Tibial nerve (tissue), 4 donors: ENCODE measurements around the gene CLIP1. TPM values are rescaled to one million over a fixed set of nuclear protein-coding genes. Genes with fewer than 3 reads are reported as not detected.
A peak's percentile ranks its signal among the peaks of the same experiment; 100 is the strongest.
"Not testable (repeated sequence)": the region's sequence is repeated elsewhere in the genome, so short reads cannot be mapped to it uniquely, and the experiment has no call there.

Source experiments
- DNase-seq, 2 donors: peaks; one replicate each; pipeline ENCODE4 v3.0.0-alpha.2; 2019; ENCODE audit warnings: low spot score in 2 of 2
- H3K27ac ChIP-seq, 4 donors: fragments of 200-600 bp; sonication (generic) in 3 of 4; one replicate each; pipeline ENCODE4 v1.5.1; 2017 to 2019; ENCODE audit warnings: mild to moderate bottlenecking in 1 of 4
- H3K27me3 ChIP-seq, 2 donors: fragments of 200-600 bp; sonication (generic) in 1 of 2; one replicate each; pipeline versions ENCODE4 v1.5.1 to v1.6.0; 2017 to 2019
- H3K36me3 ChIP-seq, 3 donors: fragments of 200-600 bp; sonication (generic); one replicate each; pipeline ENCODE4 v1.5.1; 2018 to 2019
- H3K4me1 ChIP-seq, 4 donors: fragments of 200-600 bp; sonication (generic) in 3 of 4; one replicate each; pipeline ENCODE4 v1.5.1; 2017 to 2019
- H3K4me3 ChIP-seq, 4 donors: fragments of 200-600 bp; sonication (generic) in 3 of 4; one replicate each; pipeline ENCODE4 v1.5.1; 2017 to 2019; ENCODE audit warnings: mild to moderate bottlenecking in 1 of 4, moderate library complexity in 1 of 4
- H3K9me3 ChIP-seq, 4 donors: fragments of 200-600 bp; sonication (generic) in 3 of 4; one replicate each; pipeline ENCODE4 v1.5.1; 2017 to 2019
- CTCF ChIP-seq, 5 experiments: fragments of 200-600 bp in 3 of 5; fragments of 450-650 bp in 2 of 5; sonication (generic) in 3 of 5; IDR thresholded peaks; one replicate each; pipeline ENCODE4 v1.5.1; 2016 to 2019; ENCODE audit warnings: antibody characterized with exemption in 5 of 5, mild to moderate bottlenecking in 3 of 5, moderate library complexity in 2 of 5
- EP300 ChIP-seq, 2 donors: sonication (generic); formaldehyde crosslinking; IDR thresholded peaks; one replicate each; pipeline ENCODE4 v1.6.1; 2017; ENCODE audit warnings: antibody characterized with exemption in 2 of 2, mild to moderate bottlenecking in 1 of 2
- POLR2A ChIP-seq, 2 donors: fragments of 450-650 bp; IDR thresholded peaks; one replicate each; pipeline ENCODE4 v1.6.1; 2017; ENCODE audit warnings: antibody characterized with exemption in 2 of 2, mild to moderate bottlenecking in 2 of 2, moderate library complexity in 2 of 2
- WGBS, 2 donors: methylation state at CpG; one replicate each; pipeline ENCODE4 v1.1.5; 2018; 5-methylcytosine and 5-hydroxymethylcytosine counted together
- total RNA-seq, 4 donors: library from RNA; depleted of rRNA; stranded (reverse); fragments of >200 nt; gene quantifications; one replicate each; pipeline ENCODE4 v1.1.0, GENCODE V29; 2016

The CLIP1 gene
- total RNA-seq, 4 donors from 2014 or later = 89.2 to 105 (median 90.9) TPM

- Histone ChIP-seq H3K4me3 (peak overlapping the region; percentile 41 to 99 (median 76)), H3K36me3 (no peaks in the 10 kb centered on the region), H3K4me1 (peaks cover 0 to 34% (median 12%) of the 10 kb centered on the region in 4 donors), H3K27ac (peak overlapping the region; percentile 43 to 99 (median 68)), H3K9me3 (no peaks in the 10 kb centered on the region), H3K27me3 (no peaks in the 10 kb centered on the region)
- TF ChIP-seq POLR2A (IDR thresholded peaks at IDR 0.05) = no peak
- no peak for TF ChIP-seq EP300 (IDR thresholded peaks at IDR 0.05)
- TF ChIP-seq CTCF (IDR thresholded peaks at IDR 0.05) = no peak
- 0% methylated on average over 10 to 24 of the region's 39 CpGs for WGBS, 2 donors
- no peak for DNase-seq
Measured at GRCh38 chr12:122422730-122423257, 325 bp upstream of the CLIP1 start.

- H3K4me1 ChIP-seq = peaks cover 0 to 36% (median 12%) of the 10 kb centered on the region in 4 donors
- peak overlapping the region; percentile 94 to 100 (median 99) for H3K27ac ChIP-seq
- peak in 1 of 2 donors; percentile 32 for DNase-seq
- no peaks in the 10 kb centered on the region for H3K9me3 ChIP-seq
- peaks cover 0 to 9% (median 0%) of the 10 kb centered on the region in 3 donors for H3K36me3 ChIP-seq
- H3K4me3 ChIP-seq = peak overlapping the region; percentile 83 to 99 (median 95)
- H3K27me3 ChIP-seq = no peaks in the 10 kb centered on the region
- peak in 1 of 2 donors; percentile 35 for TF ChIP-seq EP300 (IDR thresholded peaks at IDR 0.05)
- peak; percentile 8 to 27 for TF ChIP-seq POLR2A (IDR thresholded peaks at IDR 0.05)
- no peak for TF ChIP-seq CTCF (IDR thresholded peaks at IDR 0.05)
- 2% methylated on average over 14 of the region's 14 CpGs for WGBS, 2 donors
Measured at GRCh38 chr12:122421187-122421820, 1.2 kb downstream of the CLIP1 start.

- Histone ChIP-seq H3K4me3 (peak overlapping the region in 2 of 4 donors; percentile 95 to 99), H3K9me3 (no peaks in the 10 kb centered on the region), H3K4me1 (peaks cover 0 to 36% (median 12%) of the 10 kb centered on the region in 4 donors), H3K27me3 (no peaks in the 10 kb centered on the region), H3K27ac (peak overlapping the region in 3 of 4 donors; percentile 99 to 100 (median 99)), H3K36me3 (peaks cover 0 to 15% (median 0%) of the 10 kb centered on the region in 3 donors)
- 78 to 81% methylated on average over 17 of the region's 17 CpGs for WGBS, 2 donors
- no peak for DNase-seq
- TF ChIP-seq CTCF (IDR thresholded peaks at IDR 0.05) (no peak), POLR2A (IDR thresholded peaks at IDR 0.05) (no peak), EP300 (IDR thresholded peaks at IDR 0.05) (no peak)
Measured at GRCh38 chr12:122420471-122421162, 1.9 kb downstream of the CLIP1 start.

GRCh38 chr12:122419094-122419493 is 3.4 kb downstream of the CLIP1 start:
- H3K27ac ChIP-seq, H3K4me3 ChIP-seq, H3K9me3 ChIP-seq, H3K27me3 ChIP-seq, DNase-seq: not testable (repeated sequence)
- H3K36me3 ChIP-seq = peaks cover 0 to 18% (median 0%) of the 10 kb centered on the region in 3 donors
- 83 to 87% methylated on average over 3 of the region's 3 CpGs for WGBS, 2 donors
- peaks cover 0 to 36% (median 12%) of the 10 kb centered on the region in 4 donors for H3K4me1 ChIP-seq

GRCh38 chr12:122415665-122416064 is 6.8 kb downstream of the CLIP1 start:
- not testable (repeated sequence) for H3K4me3 ChIP-seq, H3K9me3 ChIP-seq, DNase-seq, H3K27ac ChIP-seq, H3K27me3 ChIP-seq
- H3K4me1 ChIP-seq = peaks cover 0 to 37% (median 6%) of the 10 kb centered on the region in 4 donors
- WGBS, 2 donors = 90 to 93% methylated on average over 7 of the region's 7 CpGs
- H3K36me3 ChIP-seq = peaks cover 0 to 18% (median 0%) of the 10 kb centered on the region in 3 donors
